ENCODE data around the gene TIMM22.
A peak's percentile ranks its signal among the peaks of the same experiment; 100 is the strongest.
"Not testable (repeated sequence)": the region's sequence is repeated elsewhere in the genome, so short reads cannot be mapped to it uniquely, and the experiment has no call there.

Gene TIMM22

GRCh38 chr17:996554-997344, at the start of gene TIMM22:
TIMM22 (plus strand) TSS chr17:997129; CDS start chr17:997143, 14 bp downstream.
- peak within 1 kb of the TSS; percentile 99 for H3K4me3 ChIP-seq (ENCODE audit: low read depth, low read length)

GRCh38 chr17:948284-948852, 48.6 kb upstream of the TIMM22 start:
- H3K4me3 ChIP-seq (ENCODE audit: low read depth, low read length) = no peak overlapping the region

- H3K4me3 ChIP-seq (ENCODE audit: low read depth, low read length) = no peak overlapping the region
Measured at GRCh38 chr17:949623-950303, 47.2 kb upstream of the TIMM22 start.

GRCh38 chr17:951325-952132, 45.4 kb upstream of the TIMM22 start:
- no peak overlapping the region for H3K4me3 ChIP-seq (ENCODE audit: low read depth, low read length)

GRCh38 chr17:952592-952991, 44.3 kb upstream of the TIMM22 start:
- H3K4me3 ChIP-seq (ENCODE audit: low read depth, low read length) = not testable (repeated sequence)

GRCh38 chr17:953767-954166, 43.2 kb upstream of the TIMM22 start:
- no peak overlapping the region for H3K4me3 ChIP-seq (ENCODE audit: low read depth, low read length)

- no peak overlapping the region for H3K4me3 ChIP-seq (ENCODE audit: low read depth, low read length)
Measured at GRCh38 chr17:954431-955164, 42.3 kb upstream of the TIMM22 start.

- H3K4me3 ChIP-seq (ENCODE audit: low read depth, low read length) = no peak overlapping the region
Measured at GRCh38 chr17:956905-957304, 40.0 kb upstream of the TIMM22 start.

- H3K4me3 ChIP-seq (ENCODE audit: low read depth, low read length) = no peak overlapping the region
Measured at GRCh38 chr17:957856-958421, 39.0 kb upstream of the TIMM22 start.

- no peak overlapping the region for H3K4me3 ChIP-seq (ENCODE audit: low read depth, low read length)
Measured at GRCh38 chr17:958712-959451, 38.0 kb upstream of the TIMM22 start.

GRCh38 chr17:962166-962565, 34.8 kb upstream of the TIMM22 start:
- no peak overlapping the region for H3K4me3 ChIP-seq (ENCODE audit: low read depth, low read length)

GRCh38 chr17:962670-963069, 34.3 kb upstream of the TIMM22 start:
- no peak overlapping the region for H3K4me3 ChIP-seq (ENCODE audit: low read depth, low read length)

- no peak overlapping the region for H3K4me3 ChIP-seq (ENCODE audit: low read depth, low read length)
Measured at GRCh38 chr17:964876-965275, 32.1 kb upstream of the TIMM22 start.

- H3K4me3 ChIP-seq (ENCODE audit: low read depth, low read length) = no peak overlapping the region
Measured at GRCh38 chr17:965311-965989, 31.5 kb upstream of the TIMM22 start.

- H3K4me3 ChIP-seq (ENCODE audit: low read depth, low read length) = no peak overlapping the region
Measured at GRCh38 chr17:967122-967521, 29.8 kb upstream of the TIMM22 start.

- no peak overlapping the region for H3K4me3 ChIP-seq (ENCODE audit: low read depth, low read length)
Measured at GRCh38 chr17:968812-969730, 27.9 kb upstream of the TIMM22 start.

GRCh38 chr17:969811-970355, 27.0 kb upstream of the TIMM22 start:
- no peak overlapping the region for H3K4me3 ChIP-seq (ENCODE audit: low read depth, low read length)

- H3K4me3 ChIP-seq (ENCODE audit: low read depth, low read length) = no peak overlapping the region
Measured at GRCh38 chr17:970364-970763, 26.6 kb upstream of the TIMM22 start.
